Subcutaneous adipose tissue (tissue), 4 donors: Measurements from ENCODE around the gene SHISA7. TPM values are rescaled to one million over a fixed set of nuclear protein-coding genes. Genes with fewer than 3 reads are reported as not detected.

Experiments used
- CTCF ChIP-seq: fragments of 450-650 bp; IDR thresholded peaks from one replicate; pipeline ENCODE4 v1.5.1; 2016; ENCODE audit warnings: low read depth, mild to moderate bottlenecking, control low read depth, antibody characterized with exemption, moderate library complexity
- total RNA-seq, 4 donors: library from RNA; depleted of rRNA; stranded (reverse); fragments of >200 nt; gene quantifications; one replicate each; pipeline ENCODE4 v1.1.0, GENCODE V29; 2016

SHISA7 gene
- total RNA-seq, 4 donors from 2014 or later = 0.16 TPM; not detected in 3

GRCh38 chr19:55431183-55431582, 11.9 kb downstream of the SHISA7 start:
- no peak for TF ChIP-seq CTCF

GRCh38 chr19:55426042-55426441, 17.1 kb downstream of the SHISA7 start:
- no peak for TF ChIP-seq CTCF

DNA sequence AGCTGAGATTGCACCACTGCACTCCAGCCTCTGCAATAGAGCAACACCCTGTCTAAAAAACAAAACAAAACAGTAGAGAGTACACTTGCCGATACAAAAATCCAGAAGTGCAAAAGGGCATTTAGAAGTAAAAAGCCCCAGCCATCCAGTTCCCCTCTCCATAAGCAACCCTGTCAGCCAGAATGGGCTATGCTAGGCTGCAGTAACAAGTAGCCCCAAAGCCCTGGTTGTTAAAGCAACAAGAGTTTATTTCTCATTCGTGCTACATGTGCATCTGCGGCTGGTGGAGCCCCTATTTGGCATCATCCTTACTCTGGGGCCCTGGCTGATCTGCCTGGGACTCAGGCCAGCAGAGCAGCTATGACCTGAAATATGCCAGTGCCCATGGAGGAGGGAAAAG, 18.6 kb downstream of the SHISA7 start:
- no peak for TF ChIP-seq CTCF

DNA sequence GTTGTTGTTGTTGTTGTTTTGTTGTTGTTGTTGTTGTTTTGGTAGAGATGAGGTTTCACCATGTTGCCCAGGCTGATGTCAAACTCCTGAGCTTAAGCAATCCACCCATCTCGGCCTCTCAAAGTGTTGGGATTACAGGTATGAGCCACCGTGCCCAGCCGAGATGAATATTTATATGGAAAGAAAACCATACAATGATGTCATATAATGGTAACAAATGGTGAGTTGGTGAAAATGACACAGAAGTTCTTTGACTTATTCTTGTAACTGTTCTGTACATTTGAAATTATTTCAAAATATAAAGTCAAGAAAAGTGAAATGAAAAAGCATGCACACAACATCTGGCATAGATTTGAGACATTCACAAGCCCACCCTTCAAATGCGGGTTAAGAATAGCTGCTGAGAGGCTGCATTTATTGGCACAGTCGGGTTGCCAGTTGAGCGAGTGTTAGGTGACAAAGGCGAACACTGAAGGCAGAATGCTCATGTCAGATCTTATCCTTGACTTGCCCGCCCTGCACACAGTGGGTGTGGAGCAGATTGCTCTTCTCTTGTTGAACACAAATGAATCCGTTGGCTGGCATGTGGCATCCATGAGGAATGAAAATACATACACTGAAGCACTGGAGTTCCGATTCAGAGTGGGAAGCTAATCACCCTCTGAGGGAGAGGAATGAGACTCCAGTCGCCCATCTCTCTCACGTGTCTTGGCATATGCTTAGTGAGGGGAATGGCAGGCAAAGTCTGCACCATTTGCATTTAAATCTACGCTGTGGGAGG, 19.7 kb downstream of the SHISA7 start:
- TF ChIP-seq CTCF = no peak

DNA sequence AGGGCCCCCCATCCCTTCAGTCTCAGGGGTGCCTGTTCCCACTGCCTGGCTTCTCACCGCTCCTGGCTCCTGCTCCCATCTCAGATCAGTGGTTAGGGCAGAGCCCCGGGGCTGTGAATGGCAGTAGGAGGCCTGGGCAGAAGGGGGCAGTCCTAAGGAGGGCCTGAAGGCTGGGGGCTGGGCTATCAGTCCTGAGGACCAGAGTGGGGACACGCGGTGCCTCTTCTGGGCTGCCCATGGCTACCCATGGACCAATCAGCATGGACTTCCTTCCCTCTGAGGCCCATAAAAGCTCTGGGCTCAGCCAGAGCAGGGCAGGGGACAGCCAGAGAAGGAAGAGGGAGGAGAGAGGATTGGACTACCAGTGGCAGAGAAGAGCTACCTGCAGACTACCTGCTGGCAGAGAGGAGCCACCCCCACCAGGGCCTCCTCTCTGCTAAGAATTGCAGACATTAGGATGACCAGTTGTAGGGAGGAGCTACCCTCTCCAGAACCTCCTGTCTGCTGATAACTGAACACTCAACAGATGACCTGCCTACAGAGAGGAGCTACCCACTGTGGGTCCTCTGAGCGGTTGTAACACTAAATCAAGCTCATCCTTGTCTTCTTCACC, 23.4 kb downstream of the SHISA7 start:
- TF ChIP-seq CTCF = no peak

DNA sequence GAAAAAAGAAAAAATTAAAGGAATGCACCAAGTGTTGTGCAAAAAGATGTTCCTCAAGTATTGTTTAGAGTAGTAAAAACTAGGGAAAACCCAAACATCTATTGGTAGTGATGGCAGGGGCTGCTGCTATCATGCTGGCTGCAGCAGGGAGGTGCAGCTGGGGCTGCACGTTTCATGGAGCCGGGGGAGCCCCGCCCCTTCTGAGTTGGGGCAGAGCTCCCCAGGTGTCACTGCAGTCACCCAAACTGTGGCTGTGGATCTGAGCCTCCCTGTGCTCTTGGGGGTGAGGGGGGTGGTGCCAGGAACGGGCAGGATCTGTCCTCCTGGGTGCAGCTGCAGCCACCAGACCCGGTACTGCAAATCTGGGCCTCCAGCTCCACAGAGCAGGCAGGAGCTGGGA, 24.0 kb downstream of the SHISA7 start:
- TF ChIP-seq CTCF = no peak

DNA sequence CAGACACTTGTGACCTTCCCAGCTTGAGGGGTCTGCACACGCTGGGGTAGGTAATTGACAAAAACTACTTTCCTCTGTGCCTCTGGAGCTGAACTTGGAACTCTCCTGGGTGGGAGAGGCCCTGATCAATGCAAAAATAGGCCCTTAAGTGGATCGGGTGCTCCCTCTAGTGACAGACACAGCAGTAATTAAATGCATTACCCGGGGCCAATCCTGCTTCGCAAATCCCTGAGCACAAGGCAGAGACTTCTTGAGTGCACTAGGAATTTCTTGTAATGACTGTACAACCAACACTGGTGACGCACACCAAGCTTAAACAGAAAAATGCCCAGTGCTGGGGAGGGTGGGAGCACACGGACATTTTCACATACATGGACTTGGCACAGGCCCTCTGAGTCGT, 24.9 kb downstream of the SHISA7 start:
- no peak for TF ChIP-seq CTCF
